Dedifferentiated amniotic fluid mesenchymal stem cell (primary cell): Measurements from ENCODE around the gene PDZK1.
"Not testable (repeated sequence)": the region's sequence is repeated elsewhere in the genome, so short reads cannot be mapped to it uniquely, and the experiment has no call there.

Experiments used
- DNase-seq: peaks from one replicate; pipeline ENCODE4 v3.0.0-alpha.2; 2016; ENCODE audit errors: extremely low spot score

The PDZK1 gene

DNA sequence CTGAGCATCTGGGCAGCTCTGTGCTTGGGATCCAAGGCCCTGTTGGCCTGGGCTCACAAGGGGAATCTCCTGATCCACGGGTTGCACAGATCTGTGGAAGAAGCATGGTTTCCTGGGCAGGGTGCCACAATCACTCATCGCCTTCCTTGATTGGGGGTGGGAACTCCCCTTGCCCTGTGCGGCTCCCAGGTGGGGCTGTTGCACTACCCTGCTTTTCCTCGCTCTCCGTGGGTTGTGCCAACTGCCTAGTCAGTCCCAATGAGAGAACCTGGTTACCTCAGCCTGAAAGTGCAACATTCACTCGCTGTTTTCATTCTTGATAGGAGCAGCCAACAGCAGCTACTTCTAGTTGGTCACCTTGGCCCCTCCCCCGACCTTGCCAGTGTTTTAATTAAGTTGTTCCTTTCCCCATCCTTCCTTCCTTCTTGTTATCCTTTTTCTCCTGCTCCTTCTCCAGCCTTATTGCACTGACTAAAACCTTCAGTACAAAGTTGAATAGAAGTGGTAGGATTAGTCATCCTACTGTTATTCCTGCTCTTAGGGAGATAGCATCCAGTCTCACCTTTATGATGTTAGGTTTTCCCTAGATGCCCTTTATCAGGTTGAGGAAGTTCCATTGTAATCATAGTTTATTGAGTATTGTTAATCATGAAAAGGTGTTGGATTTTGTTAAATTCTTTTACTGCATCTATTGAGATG lies 50.8 kb downstream of the PDZK1 start:
- DNase-seq, result not testable (repeated sequence)

DNA sequence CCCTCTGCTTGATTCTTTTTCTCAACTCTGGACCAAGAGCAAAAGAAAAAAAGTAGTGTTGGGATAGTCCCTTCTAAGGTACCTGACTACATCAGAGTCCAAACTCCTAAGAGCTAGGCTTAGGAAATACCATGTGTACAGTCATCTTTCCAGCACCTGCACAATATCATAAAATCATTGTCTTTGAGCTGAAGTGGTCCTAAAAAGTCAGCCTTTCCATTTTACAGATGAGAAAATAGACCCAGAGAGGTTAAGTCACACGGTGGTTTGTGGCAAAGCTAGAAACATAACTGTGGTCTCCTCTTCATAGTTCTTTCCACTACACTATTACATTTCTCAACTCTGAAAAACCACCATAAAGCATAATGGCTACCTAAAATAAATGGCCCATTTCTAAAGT lies 63.2 kb downstream of the PDZK1 start:
- DNase-seq, result not testable (repeated sequence)

DNA sequence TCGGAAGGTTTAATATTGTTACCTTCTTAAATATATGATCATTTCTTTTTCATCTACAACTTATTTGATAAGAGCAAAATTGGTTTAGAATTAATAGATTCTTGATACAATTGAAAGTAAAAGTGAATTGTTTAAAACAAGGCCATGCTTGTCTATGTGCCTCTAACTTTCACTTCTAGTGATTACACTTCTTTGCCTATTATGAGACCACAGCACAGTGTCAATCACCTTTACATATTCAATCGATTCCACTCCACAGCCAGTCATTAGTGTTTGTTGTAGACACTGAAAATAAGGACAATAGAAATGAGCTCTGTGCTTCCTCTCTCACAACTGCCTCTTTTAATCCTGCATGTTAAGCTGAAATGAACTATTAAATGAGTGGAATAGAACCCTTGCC lies 65.3 kb downstream of the PDZK1 start:
- not testable (repeated sequence) for DNase-seq

DNA sequence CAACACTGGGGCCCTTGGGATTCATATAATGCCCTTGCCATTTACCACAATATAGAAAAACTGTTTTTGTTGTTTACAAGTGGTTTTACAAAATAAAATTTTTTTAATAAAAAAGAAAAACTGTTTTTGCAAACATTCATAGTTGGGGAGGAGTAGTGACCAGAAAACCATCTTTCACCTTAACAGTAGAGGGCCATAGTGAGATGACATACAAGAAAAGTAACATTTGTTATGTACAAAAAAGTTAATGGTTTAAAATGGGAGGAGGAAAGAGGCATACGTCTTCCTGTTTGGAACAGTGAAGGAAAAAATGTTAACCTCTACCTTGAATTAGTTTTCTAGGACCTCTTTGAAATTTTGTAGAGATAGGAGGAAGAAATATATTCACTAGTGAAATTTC lies 70.9 kb downstream of the PDZK1 start:
- not testable (repeated sequence) for DNase-seq

DNA sequence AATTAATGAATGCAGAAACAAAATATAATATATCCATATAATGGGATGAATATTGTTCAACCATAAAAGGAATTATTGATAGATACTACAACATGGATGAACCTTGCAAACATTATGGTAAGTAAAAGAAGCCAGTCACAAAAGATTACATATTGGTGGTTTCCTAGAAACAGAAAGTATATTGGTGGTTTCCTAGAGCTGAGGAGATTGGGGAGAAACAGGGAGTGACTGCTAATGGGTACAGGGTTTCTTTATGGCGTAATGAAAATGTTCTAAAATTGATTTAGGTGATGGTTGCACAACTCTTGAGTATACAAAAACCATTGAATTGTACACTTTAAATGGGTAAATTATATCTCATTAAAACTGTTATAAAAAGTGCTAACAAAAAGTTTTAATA lies 85.0 kb downstream of the PDZK1 start:
- DNase-seq, result not testable (repeated sequence)
